Measurements from ENCODE around the gene ARHGEF1.

The ARHGEF1 gene

DNA sequence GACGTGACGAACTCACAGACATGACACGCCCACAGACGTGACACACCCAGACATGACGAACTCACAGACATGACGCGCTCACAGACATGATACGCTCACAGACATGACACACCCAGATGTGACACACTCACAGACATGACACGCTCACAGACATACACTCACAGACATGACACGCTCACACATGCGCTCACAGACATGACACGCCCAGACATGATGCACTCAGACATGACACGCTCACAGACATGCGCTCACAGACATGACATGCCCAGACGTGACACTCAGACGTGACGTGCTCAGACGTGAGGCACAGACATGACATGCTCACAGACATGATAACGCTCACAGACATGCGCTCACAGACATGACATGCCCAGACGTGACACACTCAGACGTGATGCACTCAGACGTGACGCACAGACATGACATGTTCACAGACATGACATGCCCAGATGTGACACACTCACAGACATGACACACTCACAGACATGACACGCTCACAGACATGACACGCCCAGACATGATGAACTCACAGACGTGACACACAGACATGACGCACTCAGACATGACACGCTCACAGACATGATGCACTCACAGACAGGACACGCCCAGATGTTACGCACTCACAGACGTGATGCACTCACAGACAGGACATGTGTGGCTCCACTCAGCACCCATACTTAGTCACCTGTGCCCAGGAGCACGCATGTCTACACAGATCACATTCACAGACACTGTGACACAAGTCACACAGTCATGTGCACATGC is 37.1 kb downstream of the ARHGEF1 start:
- DNase-seq (ENCODE audit: low spot score), result no peak

DNA sequence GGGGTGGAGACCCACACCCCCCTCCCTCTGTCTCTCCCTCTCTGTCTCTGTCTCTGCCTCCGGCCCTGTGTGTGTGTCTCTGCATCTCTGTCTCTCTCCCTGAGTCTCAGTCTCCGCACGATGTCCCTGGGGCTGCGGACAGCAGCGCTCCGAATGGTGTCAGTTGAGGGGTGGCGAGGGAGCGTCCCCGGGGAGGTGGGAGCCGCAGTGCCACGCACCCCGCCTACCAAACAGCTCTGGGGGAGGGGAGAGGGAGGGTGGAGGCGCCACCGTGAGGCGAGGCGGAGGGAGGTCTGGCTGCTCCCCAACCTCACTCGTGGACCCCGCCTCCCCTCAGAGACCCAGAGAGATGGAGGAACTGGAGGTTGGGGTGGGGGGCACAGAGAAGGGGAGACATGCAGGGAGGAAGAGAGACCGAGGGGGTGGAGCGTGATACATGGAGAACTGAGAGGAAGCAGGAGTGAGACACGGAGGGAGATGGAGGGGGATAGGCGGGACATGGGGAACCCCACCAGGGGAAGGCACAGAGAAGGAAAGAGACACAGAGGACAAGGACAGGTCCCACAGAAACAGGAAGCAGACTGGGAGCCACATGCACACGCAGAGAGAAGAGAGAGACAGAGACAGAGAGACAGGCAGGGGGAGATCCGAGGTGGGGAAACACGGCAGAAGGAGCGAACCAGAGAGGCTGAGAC is 38.0 kb downstream of the ARHGEF1 start:
- DNase-seq (ENCODE audit: low spot score), result no peak

DNA sequence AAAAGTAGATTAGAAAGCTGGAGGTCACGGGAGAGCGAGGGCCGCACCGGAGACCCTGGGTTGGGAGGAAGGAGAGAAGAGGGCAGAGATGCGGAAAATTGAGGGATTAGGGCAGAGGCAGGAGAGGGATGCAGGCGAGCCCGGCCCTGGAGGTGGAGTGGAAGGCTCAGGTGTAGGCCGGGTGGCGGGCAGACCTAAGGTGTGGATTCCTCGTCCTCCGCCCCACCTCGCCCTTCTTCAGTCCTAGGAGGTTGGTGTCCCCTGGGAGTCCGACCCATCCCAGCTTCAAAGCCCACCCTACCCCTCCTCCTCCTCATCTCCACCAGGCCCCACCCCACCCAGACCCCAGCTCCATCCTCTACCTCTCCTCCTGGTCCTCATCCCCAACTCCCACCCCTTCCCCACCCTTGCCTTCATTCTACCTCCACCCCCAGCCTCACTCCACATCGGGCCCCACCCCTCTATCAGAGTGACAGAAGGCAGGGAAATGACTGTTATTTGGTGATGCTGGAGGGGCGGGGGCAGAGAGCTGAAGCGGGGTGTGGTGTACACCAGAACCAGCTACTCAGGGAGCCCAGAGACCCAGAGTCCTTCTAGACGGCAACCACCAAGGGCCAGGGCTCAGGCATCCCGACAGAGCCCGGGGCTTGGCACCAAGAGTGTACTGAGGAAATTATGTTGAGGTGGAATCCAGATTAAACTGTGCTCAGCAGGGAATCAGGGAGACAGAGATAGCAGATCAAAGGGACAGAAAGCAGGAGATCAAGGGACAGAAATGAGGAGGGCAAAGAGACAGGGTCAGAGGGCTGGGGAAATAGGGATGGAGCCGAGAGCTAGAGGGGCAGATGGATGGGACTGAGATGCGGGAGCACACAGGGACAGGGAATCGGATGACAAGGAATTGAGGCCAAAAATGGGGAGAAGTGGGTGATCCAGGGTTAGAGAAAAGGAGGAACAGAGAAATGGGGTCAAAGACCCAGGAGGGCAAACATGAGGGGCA is 38.9 kb downstream of the ARHGEF1 start:
- DNase-seq (ENCODE audit: low spot score), result no peak

DNA sequence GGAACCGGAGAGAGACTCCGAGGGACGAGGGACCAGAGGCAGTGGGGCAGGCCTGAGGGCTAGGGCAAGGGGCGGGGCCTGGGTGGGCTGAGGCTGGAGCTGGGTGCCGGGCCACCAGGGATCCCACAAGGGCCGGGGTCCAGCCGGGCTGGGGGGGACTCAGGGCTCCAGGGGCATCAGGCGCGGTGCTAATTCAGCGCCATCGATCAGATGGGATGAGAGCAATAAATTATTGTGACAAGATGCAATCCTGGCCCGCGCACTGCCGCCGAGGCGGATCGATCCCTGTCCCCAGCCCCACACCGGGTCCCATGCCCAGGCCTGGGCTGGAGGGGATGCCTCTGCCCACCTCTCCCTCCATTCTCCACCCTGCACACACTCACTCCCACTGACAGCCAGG is 39.6 kb downstream of the ARHGEF1 start:
- DNase-seq (ENCODE audit: low spot score), result no peak

DNA sequence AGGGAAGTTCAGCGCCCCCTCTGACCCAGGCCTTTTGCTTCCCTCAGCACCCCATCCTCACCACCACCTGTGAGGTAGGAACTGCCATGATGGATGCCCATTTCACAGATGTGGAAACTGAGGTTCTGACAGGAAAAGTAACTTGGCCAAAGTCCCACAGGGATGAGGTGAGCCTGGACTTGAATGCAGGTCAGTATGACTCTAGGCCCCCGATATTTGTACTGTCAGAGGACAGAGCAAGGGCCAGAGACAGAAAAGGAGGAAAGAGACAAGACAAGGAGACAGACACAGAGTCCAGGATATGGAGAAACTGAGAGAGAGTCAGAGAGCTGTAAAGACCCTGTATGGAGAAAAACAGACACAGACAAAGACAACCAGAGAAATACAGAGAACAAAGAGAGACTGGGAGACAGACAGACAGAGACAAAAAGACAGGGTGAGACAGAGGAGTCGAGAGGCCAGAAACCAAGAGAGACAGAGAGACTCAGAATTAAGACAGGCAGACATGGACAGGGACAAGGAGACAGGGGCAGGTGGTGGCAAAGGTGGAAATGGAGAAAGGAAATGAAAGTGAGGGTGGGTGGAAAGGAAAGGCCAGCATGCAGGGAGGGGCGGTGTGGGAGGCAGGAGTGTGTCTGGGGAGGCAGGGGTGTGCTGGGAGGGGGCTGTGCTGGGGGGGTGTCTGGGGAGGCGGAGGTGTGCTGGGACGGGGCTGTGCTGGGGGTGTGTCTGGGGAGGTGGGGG is 40.2 kb downstream of the ARHGEF1 start:
- DNase-seq (ENCODE audit: low spot score), result no peak

DNA sequence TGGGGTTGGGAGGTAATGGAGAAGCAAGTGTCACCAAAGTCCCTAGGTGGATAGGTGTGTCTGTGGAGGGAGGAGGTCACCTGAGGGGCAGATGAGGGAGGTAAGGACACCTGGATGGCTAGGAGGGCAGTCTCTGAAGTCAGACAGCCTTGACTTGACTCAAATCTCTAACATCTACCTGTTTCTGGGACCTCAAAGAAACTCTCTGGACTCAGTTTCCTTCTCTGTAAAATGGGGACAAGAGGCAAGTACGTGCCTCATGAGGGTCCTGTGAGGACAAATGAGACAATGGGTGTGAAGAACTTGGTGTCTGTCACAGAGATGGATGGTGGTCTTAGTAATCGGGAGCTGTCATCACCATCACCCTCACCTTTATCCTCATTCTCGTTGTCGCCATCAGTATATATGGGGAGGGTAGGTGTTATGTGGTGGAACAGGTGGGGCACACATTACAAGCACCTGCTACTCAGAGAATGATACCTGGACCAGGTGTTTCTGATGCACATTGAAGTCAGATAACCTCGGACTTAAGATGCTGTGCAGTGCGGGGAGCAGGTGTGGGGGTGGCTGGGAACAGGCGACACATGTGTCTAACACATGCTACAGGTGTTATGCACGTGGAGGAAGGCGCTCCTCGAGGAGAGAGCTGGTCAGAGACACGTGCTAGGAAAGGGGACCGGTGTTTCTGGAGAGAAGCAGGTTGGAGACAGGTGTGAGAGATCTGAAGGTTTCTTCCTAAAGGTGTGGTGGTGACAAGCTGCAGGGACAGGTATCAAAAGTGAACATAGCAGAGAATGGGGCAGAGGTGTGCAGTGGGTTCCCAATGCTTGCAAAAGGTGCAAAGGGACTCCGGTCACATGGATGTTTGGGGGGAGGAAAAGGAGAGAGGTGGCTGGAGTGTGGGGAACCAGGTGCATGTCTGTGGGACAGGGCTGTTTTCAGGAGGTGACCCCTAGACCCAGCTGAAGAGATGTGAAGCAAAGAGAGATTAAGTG is 41.5 kb downstream of the ARHGEF1 start:
- DNase-seq (ENCODE audit: low spot score), result no peak

DNA sequence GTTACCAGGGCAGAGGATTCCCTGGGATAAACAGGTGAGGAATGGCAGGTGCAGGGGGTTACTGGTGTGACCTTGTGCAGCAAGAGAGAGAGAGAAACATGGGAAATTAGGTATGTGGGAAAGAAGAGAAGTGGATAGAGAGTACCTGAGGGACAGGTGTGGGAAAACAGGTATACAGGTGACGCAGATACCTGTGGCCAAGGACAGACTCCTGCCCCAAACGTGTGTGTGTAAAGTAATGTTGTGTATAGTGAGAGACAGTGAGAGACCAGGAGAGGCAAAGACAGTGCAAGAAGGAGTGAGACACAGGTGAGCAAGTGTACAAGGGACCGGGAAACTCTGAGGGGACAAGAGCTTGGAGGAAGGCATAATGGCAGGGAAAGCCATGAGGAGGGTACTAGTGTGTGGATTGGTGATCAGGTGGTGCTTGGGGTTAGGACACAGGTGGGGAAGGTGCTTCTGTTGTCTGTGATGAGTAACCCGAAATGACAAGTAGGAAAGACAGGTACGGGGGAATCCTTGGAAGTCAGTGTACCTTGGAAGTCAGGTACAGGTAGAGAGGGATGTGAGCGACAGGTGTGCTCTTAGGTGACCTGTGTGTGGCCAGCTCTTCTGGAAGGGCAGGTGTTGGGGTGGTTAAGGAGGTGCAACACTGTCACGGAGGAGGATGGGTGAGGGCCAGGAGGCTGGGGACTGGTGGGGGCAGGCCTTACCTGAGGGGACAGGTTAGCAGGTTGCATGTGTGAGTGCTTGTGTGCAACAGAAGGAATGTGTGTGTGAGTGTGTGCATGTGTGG is 42.4 kb downstream of the ARHGEF1 start:
- no peak for DNase-seq (ENCODE audit: low spot score)

DNA sequence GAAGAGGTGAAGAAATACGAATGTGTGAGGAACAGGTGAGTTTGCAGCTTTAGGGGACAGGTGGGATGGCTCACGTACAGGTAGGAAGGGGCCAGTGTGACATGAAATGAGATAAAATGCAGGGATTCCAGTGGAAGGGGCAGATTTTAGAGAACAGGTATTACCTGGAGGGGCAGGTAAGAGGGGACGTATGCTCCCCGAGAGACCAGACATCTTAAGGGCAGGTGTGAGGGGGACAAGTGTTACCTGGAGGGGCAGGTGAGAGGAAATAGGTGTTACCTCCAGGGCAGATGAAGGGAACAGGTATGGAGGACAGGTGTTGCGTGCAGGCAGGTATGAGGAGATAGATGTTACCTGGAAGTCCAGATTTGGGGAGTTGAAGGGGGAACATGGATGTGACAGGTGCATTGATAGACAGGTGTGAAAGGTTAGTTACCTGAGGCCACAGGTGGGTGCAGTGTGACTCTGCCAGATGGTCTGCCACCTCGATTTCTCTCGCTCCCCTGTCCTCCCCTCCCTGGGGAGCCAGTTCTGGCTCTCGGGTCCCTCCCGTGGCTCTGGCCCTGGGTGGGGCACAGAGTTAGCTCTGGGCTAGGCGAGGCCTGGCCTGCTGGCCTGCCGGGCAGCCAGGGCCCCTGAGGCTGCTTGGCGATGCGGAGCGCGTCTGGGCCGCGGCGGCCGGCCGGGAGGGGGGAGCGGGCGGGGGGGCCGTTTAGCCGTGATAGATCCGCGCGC is 43.2 kb downstream of the ARHGEF1 start:
- no peak for DNase-seq (ENCODE audit: low spot score)

DNA sequence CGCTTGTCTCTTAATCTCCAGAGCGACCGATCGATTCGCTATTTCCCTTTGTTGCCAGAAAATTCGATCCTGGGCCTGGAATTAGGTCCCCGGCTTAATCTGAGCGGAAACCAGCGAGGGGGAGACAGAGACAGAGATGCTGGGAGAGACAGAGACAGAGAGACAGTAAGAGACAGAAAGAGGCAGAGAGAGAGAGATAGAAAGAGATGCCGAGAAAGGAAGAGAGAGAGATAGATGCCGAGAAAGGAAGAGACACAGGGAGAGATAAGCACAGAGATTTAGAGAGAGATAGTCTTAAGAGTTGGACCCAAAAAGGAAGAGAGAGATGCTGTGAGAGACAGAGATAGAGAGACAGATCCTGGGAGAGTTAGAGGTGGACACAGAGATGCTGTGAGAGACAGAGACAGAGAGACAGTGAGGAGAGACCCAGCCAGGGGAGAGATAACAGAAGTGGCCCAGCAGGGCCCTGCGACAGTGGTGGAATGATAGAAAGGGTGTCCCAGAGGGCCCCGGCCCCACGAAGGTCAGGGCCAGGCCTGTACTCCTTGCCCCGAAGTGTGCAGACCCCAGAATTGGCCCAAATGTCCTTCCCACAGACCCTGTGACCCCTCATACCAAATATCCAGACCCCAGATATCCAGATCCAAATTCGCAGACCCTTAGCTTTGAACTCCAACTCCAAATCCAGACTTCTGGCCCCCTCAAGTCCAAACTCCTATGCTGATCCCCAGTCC is 43.9 kb downstream of the ARHGEF1 start:
- DNase-seq (ENCODE audit: low spot score), result no peak

DNA sequence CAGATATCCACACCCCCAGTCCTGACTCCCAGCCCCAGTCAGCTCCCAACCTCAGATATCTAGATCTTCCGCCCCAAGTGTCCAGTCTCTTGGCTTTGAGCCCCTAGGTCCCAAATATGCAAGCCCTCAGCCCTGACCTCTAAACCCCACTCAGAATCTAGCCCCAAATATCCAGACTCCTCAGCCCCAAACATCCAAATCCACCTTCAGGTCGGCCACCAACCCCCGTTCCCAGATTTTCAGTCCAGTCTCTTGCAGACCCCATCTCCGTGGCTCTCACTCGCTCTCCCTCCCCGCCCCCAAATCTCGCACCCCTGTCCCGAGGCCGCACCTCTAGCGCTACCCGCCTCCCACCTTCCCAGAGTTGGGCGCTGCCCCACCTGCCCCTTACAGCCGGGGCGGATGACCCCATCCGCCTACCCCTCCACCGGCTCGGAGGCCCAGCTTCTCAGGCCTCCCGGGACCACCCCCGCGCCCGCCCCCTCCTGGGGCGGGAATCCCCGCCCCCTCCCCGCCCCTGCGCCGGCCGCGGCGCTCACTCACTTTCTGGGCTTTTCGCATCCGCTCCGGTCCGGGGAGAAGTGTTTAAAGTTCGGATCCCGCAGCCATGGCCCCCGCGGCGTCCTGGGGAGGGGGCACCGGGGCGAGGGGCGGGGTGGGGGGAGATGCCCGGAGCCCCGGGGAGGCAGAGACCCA is 44.7 kb downstream of the ARHGEF1 start:
- no peak for DNase-seq (ENCODE audit: low spot score)

DNA sequence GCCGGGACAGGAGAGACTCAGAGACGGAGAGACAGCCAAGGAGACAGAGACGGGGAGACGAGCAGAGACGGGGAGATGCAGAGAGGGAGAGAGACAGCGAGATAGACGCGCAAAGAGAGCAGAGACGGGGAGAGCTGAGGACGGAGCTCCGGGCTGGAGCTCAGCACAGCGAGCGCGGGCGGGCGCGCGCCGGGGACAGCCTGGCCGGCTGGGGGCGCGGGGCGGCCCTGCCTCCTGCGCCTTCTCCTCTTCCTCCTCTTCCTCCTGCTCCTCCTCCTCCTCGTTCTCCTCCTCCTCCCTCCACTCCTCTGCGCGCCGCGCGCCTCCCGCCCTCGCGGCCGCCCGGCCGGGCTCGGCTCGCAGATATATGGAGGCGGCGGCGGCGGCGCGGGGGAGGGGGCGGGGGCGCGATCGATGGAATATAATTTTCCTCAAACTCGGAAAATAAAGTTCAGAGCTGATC is 45.3 kb downstream of the ARHGEF1 start, which contains the start of gene ERFL:
Gene ERFL (minus strand): TSS at position 229 of the 463 bp plus-strand sequence. CDS start 15,530 bp downstream, outside the sequence.
- no peak for DNase-seq (ENCODE audit: low spot score)

DNA sequence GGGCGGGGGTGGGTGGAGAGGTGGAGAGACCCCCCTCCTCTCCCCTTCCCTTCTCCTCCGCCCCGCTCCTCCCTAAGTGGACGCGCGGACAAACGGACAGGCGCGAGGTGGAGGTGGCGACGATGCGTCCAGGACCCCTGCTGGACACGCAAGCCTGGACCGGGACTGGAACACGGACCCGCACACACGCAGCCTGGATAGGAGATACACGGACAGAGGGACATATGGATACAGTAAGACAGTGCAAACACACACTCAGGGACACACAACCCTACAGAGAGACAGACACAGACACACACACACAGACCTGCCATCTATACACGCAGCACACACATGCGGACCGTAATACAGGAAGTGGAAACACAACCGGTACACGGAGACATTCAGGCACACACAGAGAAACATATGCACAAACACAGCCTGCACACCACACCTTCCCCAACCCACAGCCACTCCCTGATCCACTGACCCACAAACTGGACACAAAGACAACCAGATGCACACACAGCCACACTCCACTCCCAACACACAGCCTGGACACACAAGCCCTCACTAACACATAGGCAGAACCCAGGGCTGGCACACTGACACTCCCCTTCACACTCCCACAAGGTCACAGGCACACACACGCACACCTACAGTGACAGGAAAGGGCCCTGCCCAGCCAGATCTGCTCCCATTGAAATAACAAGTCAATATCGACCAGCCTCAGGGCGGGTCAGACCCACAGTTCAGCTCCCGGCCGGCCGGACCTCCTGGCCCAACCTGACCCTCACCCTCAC is 46.0 kb downstream of the ARHGEF1 start:
- no peak for DNase-seq (ENCODE audit: low spot score)

DNA sequence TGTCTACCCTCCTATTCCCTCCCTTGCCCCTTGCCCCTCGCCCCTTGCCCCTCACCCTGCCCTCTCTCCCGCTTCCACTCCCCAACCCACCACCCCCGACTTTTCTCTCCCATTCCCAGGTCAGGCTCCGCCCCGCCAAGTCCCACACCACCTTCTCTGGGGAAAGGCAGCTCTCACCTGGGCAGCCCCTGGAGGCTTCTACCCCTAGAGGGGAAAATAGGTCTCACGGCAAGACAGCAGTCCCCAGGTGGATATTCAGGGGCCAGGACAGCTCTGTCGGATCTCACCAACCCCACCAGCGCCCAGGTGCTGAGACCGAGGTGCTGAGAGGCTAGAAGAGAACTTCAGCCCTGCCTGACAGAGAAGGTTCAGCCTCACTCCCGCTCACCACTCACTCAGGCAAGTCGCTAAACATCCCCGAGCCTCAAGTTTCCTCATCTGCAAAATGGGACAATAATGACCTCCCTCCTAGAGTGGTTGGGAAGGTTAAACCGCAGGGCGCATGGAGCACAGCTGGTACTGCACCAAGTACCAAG is 46.6 kb downstream of the ARHGEF1 start:
- no peak for DNase-seq (ENCODE audit: low spot score)

DNA sequence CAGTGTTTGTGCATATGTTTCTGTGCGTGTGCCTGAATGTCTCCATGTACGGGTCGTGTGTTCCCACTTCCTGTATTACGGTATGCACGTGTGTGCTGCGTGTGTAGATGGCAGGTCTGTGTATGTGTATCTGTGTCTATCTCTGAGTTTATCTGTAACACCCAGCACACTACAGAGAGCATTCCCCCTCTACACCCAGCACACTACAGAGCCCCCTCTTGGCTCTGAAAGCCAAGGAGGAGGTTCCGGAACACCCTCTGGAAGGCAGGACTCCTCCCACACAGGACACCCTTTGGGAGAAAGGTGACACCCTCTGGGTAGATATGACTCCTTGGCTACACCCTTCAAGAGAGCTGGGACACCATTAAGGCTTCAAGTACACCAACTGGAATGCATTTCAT is 47.3 kb downstream of the ARHGEF1 start:
- no peak for DNase-seq (ENCODE audit: low spot score)

DNA sequence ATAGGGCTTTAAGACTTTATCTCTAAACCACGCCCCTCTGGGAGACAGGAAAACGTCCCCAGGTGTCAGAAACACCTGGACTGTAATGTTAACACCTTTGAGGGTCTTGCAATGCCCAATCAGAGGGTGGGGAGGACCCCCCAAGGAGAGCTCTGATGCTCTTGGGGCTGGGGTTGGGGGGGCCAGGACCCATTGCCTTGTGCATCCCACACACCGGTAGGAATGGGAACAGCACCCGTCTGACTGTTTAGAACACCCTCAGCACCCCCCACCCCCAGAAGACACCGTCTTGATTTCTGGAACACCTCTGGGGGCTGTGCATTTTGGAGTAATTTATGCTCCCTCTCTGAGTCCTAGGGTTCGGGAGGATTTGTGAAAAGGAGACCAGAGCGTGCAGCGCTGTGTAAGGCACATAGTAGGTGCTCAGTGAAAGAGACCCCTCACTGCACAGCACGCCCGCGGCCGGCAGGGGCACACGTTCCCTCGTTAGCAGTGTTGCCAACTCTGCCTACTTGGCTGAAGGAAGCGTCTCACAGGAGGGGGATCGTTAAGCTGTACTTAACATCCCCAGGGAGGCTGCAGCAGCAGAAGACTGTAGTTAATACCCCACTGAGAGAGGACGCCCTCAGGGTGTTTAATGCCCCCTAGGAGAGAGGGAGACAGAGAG is 48.1 kb downstream of the ARHGEF1 start:
- DNase-seq (ENCODE audit: low spot score), result no peak

DNA sequence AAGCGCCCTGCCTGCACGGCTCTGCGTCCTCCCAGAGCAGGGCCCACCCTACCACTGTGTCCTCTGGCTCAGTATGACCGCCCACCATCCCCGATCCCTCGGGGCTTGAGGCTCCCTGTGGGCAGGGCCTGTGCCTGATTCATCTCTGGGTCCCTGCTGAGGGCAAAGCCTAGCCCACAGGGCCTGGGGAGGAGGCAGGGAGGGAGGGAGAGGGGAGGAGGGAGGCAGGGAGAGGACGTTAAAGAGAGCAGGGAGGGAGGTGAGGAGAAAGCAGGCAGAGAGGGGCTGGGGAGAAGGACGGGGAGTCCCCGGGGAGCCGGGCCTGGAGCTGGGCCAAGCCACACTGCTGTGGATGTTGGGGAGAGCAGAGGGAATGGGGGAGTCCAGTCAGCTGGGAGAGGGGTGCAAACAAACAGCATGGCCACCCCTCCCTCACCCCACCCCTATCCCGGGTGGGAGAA is 49.3 kb downstream of the ARHGEF1 start:
- DNase-seq (ENCODE audit: low spot score), result no peak
